HEK293T (cell line): ENCODE measurements around the gene CFAP43.

ENCODE experiments used
- BHLHE40 ChIP-seq: fragments of 450-650 bp; IDR thresholded peaks from 2 replicates; pipeline ENCODE4 v1.6.1; 2016; ENCODE audit warnings: mild to moderate bottlenecking, moderate library complexity, borderline replicate concordance
- SP1 ChIP-seq: fragments of 450-650 bp; IDR thresholded peaks from 2 replicates; pipeline ENCODE4 v1.6.1; 2017

GRCh38 chr10:104276192-104276591, 44.0 kb upstream of the CFAP43 start:
- TF ChIP-seq SP1 (no peak), BHLHE40 (no peak)
